Activated T-helper 1 cell treated with Interleukin-2 at 50 U/mL for 16 hours (primary cell): Measurements from ENCODE around the gene NDOR1.

Experiments used
- DNase-seq: peaks from one replicate; pipeline ENCODE4 v3.0.0-alpha.2; 2020; ENCODE audit warnings: low read depth

Gene NDOR1

DNA sequence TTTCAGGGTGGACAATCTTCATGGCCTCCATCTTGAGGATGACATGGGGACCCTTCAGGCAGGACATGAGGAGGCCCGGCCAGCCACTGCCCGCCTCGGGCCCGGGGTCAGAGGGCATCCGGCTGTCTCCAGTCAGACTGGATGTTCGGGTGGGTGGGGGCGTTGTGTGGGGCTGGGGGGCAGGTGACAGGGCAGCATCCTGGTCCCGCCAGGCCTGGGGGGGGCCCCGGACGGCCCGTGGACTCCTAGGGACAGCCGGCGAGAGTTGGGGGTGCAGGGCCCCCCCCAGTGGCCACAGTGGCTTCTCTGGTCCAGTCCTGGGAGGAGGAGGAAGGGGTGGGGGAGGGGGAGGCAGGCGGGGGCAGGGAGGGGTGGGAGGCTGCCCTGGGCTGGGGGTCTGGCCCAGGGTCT lies 15.6 kb downstream of the NDOR1 start:
- no peak for DNase-seq

DNA sequence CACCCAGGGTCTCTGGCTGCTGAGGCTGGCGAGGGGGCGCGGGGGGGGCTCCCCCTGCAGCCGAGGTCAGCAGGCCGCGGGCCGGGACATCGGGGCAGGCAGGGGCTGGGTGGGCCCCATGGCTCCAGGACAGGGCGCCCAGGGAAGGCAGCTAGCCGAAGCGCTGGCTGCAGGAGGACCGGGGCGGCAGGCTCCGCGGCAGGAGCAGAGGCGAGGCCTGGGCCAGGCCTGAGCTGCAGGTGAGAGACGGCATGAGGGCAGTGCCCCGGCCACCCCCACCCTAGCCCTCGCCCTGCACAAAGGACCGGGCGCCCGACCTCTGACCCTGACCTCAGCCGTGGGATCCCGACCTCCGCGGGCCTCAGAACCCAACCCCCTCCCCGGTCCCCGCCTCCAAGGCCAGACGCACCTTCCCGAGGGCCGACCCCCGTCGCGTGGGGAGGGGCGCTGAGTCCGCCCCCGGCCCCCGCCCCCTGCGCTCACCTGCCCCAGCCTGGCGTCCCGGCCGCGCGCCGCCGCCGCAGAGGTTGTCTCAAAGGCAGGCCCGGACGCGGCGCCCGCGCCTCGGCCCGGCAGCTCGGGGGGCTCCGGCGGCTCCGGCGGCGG lies 16.1 kb downstream of the NDOR1 start:
- DNase-seq: no peak

DNA sequence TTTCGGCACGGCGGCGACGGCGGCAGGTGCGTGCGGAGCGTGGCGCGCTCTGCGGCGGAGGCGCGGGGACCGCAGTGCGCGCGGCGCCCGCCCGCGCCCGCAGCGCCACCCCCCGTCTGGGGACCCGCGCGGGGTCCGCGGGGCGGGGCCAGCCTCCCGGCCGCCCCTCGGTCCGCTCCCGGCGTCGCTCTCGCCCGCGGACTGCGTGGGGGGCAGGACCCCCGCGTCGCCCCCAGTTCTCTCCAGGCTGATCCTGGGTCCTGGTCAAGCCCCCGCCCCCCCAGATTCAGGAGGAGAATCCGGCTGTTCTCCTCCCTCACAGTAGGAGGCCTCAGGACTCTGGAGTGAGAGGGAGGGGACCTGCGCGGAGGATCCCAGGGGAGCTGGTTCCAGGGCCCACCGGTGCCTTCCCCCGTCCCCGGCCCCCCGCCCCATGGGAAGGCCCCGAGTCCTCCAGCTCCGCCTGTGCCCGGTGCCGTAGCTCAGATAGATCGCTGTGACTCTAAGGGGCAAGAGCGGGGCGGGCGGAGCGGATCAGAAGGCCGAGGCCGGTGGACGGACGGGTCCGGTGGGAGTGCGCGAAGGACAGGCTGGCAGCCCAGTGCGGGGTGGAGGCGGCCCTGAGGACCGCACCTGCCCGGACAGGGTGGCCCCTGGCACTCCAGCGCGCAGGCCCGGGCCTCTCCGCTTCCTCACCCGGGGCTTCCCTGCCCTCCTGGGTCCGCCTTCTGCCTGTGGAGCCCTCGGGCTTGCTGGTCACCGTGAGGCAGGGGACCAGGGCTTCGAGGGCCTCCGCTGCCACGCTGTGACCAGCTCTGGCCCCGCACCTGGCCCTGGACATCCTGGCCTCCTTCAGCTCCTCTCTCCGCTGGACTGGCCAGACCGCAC lies 16.9 kb downstream of the NDOR1 start, which contains the start of gene RNF208:
TSS of gene RNF208 (minus strand) at position 51 of the 888 bp plus-strand sequence. CDS start 1,028 bp downstream, outside the sequence.
- no peak for DNase-seq

DNA sequence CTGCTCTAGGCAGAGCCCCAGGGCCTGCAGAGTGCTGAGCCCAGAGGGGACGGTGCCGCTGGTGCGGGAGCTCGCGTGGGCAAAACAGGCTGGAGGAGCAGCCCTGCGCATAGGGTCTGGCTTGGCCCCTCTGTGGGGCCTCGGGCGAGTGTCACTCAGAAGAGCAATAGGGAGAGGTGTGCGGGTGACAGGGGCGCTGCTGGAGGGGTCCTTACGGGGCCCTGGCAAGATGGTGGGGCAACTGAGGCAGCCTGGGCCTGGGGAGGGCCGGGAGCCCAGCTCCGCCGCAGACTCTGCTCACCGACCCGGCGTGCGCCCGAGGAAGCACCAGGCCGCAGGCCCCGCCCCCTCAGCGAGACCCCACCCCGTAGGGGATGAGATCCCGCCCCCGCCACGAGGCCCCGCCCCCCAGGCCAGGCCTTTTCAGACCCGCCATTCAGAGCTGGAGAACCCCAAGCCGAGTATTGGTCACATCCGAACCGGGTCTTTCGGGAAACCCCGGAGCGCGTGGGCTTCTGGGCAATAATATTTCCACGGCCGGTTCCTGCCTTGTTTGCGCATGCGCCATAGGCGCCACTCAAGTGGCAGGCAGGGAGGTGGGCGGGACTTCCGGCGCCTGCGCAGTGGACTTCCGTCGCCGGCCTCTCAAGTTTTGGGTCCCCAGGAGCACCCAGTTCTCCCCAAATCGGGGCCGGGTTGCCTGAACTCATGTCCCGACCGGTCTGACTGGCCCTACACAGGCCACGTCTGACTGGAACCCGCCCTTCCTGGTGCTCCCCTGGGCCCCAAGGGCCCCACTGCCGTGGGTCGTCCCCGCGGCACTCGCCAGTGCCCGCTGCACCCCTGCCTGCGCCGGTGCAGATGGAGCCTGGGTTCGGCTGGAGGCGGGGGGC lies 17.8 kb downstream of the NDOR1 start:
- peak; percentile 95 for DNase-seq

DNA sequence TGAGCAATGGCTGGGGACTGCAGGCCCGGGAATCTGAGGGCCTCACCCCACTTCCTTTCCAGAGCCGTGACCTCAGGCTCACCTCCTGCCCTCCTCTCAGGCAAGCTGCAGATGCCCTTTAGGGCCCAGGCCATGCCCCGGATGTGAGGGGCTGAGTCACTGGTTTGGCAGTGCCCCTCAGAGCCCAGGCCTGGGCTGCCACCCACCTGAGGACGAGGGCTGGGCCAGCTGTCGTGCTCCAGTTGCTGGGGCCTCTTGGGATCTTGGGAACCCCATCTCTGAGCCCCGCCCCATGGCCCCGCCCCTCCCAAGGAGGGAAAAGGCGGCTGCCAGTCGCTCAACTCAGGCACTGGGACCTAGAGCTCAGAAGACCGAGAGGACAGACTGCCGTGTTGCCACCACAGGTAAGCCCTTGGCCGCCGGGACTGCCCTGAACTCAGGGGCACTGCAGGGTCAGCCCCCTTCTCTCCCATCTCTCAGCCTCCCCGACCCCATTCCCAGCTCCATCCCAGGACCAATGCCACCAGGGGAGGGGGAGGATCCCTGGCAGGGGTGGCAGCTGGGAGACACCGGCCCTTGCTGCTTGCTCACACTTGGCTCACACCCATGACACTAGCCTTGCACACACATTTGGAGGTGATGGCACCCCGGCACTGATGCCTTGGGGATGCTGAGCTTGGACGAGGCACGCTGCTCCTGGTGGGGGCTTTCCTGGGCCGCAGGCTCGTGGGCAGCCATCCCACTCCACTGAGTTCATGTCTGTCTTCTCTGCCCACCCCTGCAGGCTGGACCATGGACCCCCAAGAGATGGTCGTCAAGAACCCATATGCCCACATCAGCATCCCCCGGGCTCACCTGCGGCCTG lies 19.6 kb downstream of the NDOR1 start, which contains the start of gene CYSRT1:
TSS of gene CYSRT1 (plus strand) at position 345 of the 865 bp plus-strand sequence. CDS start at position 793, 448 bp downstream.
- no peak for DNase-seq

DNA sequence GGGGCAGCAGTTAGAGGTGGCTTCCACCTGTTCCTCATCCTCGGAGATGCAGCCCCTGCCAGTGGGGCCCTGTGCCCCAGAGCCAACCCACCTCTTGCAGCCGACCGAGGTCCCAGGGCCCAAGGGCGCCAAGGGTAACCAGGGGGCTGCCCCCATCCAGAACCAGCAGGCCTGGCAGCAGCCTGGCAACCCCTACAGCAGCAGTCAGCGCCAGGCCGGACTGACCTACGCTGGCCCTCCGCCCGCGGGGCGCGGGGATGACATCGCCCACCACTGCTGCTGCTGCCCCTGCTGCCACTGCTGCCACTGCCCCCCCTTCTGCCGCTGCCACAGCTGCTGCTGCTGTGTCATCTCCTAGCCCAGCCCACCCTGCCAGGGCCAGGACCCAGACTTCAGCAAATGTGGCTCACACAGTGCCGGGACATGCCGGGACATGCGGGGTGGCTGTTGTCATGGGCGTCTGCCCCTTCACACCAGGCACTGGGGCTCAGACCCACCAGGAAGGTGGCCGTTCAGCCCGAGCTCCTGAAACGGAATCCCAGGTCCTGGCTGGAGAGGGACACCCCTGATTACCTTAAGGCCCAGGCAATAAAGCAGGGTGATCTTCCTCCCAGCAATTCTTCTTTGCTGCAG lies 20.3 kb downstream of the NDOR1 start:
- no peak for DNase-seq

DNA sequence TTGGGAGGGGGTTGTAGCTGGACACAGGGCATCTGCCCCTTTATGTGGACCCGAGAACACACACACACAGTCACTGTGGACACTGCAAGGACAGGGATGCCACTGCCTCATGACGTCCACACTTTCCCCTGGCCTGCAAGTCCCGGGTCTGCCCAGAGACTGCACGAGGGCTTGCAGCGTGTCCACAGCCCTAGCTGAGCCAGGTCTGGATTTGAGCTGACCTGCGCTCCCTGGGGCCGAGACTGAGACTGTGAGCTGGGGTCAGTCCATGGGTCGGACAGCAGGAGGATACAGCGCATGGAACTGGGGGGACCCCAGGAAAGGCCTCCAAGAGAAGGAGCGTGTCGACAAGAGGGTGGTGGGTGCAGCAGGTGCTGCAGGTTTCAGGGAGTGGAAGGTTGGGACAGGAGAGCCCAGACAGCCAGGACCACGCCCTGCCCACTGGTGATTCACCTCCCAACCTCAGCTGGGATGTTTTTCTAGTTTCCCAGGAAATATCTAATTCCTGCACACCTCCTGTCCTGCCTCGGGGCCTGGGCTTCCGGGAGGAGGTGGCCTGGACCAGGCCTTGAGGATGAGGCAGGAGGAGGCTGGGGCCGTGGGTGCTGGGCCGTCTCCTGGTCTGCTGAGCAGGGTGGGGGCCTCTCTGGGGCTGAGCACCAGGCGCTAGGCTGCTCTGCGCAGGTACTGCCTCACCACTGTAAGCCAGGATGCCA lies 21.0 kb downstream of the NDOR1 start:
- DNase-seq: no peak

DNA sequence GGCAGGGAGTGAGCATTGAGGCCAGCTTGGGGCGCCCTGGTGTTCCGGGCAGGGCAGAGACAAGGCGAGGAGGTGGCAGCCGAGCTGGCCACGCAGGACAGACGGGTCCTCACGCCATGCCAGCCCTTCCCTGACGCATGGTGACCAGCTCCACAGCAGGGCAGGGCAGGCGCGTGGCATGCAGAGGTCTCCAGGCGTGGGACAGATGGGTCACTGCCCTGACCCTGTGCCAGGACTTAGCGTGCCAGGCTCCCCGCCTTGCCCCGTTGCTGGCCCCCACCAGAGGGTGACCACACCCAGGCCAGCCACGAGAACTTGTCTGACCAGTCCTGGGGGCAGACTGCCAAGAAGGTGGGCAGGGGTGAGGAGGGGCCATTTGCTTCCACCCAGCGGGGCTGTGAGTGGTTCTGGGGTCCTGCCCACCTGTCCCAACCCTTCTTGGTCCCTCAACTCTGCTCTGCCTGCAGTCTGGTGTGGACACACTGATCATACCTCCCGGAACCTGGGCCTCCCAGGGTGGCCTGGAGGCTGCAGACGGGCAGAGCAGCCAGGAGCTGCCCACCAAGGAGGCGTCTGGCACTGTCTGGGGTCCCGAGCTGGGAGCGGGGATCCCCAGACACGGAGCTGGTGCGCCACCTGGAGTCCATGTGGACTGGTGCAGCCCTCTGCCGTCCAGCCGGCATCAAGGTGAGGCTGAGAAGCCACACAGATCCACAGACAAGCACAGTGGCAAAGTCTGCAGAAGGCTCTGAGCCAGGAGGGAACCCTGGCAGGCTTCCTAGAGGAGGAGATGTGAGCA lies 21.8 kb downstream of the NDOR1 start, which contains the start of gene RNF224:
TSS of gene RNF224 (plus strand) at position 449 of the 799 bp plus-strand sequence. CDS start 834 bp downstream, outside the sequence.
- DNase-seq: peak; percentile 68

DNA sequence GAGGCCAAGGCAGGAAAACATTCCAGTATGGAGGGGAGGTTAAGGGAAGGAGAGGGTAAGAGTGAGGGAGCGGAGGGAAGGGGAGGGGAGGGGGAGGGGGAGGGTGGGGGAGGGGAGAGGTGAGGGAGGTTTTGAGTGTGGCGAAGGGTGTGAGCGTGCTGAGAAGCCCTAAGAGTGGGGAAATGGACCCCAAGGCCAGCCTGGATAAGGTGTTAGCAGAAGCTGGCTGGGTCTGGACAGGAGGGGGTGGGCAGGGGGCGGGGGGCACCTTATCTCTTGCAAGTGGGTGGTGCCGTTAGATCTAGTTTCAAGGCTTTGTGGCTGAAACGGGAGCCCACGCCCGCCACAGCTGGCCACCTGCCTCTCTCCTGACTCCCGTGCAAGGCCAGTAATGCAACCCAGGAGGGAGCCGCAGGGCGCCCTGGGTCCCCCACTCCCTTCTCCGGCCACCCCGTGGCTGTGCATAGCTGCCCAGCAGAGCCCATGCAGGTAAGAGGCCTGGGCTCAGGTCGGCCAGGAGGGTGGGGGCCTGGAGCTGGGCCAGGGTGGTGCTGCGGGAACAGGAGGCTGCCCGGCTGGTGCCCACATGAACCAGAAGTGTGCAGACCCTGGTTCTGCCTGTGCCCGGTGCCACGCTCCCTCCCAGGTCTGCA lies 22.5 kb downstream of the NDOR1 start:
- no peak for DNase-seq

DNA sequence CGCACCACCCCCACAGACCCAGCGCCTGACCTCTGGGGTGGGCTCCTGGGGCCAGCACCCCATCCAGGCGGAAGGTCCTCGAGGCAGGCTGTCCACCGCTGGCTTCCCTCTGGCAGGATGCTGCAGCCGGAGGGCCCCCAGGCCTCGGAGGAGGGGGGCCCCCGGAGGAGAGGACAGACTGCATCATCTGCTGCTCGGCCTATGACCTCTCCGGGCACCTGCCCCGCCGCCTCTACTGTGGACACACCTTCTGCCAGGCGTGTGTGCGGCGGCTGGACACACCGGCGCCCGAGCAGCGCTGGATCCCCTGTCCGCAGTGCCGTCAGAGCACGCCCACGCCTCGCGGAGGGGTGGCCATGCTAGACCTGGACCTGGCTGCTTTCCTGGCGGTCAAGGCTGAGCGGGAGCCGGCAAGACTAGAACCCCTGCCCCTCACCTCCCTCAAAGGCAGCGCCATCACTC lies 23.0 kb downstream of the NDOR1 start:
- no peak for DNase-seq

DNA sequence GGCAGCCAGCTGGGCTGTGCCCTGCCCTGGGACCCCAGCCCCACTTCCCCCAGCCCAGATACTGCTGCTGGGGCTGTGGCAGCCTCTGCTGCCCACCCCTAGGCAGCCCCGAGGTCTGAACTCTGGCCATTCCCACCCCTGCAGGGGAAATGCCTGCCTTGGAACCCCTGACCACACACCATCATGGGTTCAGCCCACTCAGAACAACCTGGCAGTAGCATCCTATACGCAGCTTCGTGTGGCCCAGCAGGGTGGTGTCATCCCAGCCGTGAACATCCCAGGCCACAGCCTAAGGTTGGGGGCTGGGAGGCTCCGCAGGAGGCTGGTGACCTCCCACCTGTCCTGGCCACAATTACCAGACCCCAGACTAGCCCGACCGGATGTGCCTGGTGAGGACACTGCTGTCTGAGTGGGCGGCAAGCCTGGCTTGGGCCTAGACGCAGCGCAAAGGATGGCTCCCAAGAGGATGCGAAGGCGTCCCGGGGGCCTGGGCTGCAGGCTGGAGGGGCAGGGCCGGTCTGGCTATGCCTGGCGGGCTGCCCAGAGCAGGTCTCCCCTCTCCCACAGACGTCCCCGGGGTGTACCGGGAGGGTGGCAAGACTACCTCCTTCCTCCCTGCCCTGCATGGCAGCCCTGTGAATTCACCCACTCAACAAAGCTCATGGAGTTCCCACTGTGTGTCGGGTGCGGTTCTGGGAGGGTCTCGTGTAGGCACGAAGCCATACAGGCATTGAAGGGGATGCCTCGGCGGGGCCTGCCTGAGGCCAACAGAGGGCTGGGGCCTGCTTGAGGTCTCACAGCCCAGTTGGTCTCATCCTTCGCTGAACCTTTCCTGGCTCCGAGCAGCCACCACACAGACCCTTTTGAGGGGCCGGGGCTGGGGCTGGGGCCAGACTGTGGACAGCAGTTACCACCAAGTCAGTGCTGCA lies 23.7 kb downstream of the NDOR1 start:
- DNase-seq: no peak

DNA sequence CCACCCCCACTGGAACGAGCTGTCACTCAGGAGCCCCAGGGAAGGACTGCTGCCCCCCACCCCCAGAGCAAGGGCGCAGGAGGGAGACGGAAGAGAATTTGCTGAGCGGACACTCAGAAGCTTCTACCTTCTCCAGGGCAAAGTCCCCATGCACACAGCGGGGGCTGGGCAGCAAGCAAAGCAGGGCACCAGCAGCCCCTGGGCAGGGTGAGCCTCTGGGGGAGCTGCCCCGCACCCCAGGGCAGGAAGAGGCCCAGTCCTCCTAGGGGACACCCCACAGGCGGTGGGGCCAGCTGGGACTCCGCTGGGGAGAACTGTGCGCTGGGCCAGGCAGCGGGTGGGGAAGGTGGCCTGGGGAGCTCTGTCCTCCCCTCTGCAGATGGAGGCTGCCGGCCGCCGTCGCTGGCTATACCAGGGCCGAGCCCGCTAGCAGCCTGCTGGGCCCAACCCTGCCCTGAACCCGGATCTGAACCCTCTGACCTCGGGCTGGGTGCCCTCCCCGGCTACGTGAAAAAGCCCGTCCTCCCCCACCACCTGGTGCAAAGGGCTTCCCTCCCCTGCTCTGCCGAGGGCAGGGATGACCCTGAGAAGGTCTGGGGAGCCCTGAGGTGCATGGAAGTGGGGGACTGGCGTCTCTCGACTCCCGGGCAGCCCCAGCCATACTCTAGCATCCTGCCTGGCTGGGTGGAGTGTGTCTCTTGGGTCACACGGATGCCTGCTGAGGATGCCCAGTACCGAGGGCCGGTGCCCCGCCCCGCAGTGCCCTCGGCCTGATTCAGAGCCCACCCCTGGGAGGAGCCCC lies 24.6 kb downstream of the NDOR1 start:
- DNase-seq: no peak

DNA sequence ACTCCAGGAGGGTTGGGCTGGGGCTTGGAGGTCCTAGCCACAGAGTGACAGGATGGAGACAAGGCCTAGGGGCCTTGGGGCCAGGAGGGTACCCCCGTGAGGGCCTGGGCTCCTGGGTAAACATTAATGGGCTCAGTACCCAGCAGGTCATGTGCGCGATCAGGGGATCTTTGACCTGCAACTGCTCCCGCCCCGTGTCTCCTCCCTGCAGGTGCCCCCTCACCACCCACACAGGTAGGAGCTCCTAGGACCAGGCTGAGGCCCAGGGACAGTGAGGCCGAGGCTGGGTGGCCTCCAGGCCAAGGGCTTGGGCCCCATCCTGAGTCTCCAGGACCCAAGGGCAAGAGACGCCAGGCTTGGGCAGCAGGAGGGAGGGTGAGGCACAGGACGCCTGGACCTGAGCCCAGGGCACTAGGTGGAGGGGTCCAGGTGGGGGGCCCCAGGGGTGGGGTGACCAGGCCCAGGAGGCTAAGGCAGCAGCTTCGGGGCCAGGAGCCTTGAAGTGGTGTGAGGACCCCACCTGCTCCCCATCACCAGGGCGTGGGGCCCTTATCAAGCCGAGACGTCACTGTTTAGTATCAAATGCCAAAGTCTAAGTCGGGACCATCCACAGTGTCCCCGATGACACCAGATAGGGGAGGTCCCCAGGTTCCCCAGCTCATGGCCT lies 25.3 kb downstream of the NDOR1 start, which contains the start of gene SLC34A3:
TSS of gene SLC34A3 (plus strand) at position 197 of the 667 bp plus-strand sequence. CDS start 802 bp downstream, outside the sequence.
- DNase-seq: no peak

DNA sequence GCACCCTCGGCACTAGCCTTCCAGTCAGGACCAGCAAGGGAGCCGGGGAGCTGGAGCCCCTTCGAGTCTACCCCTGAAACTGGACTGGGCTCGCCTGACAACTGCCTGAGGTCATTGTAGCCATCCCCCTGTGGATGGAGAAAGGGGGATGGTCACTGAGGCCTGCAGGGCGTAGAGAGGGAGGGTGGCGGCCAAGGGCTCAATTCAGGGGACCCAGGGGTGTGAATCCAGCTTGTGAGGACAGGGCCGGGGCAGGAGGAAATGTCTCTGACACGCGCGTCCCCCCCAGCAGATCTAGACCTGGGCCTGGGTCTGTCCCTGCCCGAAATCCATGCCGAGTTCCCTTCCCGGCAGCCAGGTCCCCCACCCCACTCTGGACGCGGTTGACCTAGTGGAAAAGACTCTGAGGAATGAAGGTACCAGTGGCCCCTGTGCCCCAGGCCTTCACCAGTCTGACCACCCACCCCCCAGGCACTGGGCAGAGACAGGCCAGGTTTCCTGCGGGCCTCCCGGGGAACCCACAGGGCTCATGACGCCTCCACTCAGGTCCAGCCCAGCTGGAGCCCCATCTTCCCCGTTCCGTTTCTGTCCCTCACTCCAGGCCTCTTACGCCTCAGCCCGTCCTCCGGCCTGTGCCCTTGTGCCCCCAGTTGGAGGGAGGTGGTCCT lies 26.0 kb downstream of the NDOR1 start:
- no peak for DNase-seq

DNA sequence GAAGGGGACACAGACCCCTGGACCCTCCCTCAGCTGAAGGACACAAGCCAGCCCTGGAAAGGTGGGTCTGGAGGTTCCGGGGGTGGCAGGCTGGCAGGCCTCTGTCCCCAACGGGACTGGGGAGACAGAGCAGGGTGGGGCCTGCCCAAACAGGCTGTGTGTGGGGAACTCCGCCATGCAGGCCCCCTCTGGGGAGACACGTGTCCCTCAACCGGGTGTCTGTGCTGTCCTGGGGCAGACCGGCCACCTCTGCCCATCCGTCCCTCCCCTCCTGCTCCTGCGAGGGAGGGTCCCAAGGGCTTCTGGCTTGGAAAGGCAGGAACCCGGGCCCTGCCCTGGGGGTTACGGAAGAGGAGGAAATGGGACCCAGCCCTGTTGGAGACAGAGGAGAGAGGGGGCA lies 26.6 kb downstream of the NDOR1 start:
- no peak for DNase-seq
